Activated CD8-positive, alpha-beta memory T cell treated with anti-CD3 and anti-CD28 coated beads for 48 hours (primary cell): ENCODE results near the gene SLC1A4.
"Not testable (repeated sequence)": the region's sequence is repeated elsewhere in the genome, so short reads cannot be mapped to it uniquely, and the experiment has no call there.

ENCODE experiments used
- DNase-seq, 3 experiments: peaks; one replicate each; pipeline ENCODE4 v3.0.0-alpha.2; 2020; ENCODE audit warnings: low read depth in 2 of 3, low spot score in 2 of 3

The SLC1A4 gene

DNA sequence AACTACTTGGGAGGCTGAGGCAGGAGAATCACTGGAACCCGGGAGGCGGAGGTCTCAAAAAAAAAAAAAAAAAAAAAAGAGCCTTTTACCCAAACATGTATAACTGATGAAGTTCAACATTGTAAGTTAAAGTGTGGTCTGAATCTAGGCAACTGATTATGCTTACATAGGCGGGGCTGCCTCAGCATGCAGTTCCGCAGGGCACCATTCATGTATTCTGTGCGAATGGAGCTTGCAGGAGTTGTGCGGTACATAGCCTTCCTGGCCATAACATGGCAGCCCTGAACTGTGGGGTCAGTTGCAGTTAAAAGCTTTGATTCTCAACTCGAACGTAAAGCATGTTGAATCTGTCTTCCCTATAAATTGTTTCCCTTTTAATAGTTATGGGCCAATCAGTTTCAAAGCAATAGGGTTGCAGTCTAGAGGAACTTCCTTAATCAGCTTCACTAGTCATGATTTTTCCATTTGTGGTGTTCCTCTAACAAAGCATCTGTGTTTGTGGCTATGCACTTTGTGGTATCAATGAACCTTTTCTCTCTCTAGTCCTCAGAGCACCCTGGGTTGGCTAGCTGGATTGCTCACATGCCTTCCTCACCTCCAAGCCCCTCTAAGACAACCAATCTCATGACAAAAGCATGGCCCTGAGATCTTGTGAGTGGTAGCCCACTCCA is 36.4 kb downstream of the SLC1A4 start:
- no peak for DNase-seq

GRCh38 chr2:65026154-65026553 is 37.0 kb downstream of the SLC1A4 start:
- no peak for DNase-seq

DNA sequence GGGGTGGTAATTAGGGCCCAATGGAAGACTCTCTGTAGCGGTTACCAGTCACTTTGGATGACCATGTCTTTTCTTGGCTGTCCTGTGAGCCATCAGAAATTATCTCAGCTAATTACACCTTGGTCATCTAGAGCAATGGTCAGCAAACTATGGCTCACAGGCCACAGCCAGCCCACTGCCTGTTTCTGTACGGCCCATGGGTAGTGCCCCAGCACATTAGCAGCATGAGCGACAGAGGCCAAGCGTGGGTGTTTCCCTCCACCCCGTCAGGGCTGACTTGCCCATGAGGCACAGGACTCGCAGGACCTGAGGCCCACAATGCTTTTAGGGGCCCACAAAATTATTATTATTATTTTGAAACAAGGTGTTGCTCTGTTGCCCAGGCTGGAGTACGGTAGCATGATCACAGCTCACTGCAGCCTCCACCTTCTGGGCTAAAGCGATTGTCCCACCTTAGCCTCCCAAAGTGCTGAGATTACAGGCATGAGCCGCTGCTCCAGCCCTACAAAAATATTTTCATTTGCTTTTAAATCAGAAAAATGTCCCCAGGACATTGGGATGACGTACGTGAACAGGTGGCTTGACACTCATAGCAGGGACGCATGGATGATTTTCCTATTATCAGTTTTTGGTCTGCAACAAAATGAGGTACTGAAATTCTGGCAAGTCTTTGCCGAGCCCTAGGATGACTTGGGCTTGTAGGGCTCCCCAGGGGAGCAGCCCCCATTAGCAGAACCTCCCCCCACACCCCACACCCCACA is 37.7 kb downstream of the SLC1A4 start:
- DNase-seq: no peak

GRCh38 chr2:65027616-65028244 is 38.5 kb downstream of the SLC1A4 start:
- no peak for DNase-seq

DNA sequence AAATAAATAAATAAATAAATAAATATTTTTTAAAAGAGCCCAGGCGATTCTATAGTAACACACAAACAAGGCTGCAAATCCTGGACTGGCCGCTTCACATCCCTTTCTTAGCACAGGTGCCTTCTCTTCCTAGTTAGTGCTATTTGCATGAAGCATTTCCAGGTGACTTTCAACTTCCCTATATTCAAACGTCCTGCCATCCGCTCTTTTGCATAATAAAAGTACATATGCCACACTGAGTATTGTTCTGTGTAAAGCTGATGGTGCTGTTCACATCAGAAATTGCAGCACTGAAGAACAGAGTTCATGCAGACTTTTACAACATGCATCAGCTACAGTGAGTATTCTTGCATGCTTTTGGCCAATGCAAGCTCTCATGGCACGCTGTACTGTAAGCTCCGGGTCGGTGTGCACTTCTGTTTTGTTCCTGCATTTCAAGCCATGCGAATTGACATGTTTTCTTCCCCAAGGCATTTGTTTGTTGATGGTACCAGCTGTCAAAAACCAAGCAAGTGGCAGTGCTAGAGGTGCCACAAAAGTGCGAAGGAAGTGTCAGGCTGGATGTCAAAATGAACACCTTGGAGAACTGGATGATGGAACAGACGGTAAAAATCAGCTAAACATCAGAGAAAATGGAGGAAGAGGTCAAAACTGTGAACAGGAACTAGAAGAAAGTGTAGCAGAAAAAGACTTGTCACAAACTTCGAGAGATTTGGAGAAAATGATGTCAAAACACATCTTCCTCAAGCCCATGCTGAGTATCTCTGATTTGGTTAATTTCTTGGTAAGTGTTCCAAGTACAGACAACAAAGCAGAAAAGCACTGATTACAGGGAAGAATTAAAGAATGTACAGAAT is 41.5 kb downstream of the SLC1A4 start:
- DNase-seq: no peak

- DNase-seq: no peak
These were observed 42.3 kb downstream of the SLC1A4 start for GRCh38 chr2:65031341-65032018.

DNA sequence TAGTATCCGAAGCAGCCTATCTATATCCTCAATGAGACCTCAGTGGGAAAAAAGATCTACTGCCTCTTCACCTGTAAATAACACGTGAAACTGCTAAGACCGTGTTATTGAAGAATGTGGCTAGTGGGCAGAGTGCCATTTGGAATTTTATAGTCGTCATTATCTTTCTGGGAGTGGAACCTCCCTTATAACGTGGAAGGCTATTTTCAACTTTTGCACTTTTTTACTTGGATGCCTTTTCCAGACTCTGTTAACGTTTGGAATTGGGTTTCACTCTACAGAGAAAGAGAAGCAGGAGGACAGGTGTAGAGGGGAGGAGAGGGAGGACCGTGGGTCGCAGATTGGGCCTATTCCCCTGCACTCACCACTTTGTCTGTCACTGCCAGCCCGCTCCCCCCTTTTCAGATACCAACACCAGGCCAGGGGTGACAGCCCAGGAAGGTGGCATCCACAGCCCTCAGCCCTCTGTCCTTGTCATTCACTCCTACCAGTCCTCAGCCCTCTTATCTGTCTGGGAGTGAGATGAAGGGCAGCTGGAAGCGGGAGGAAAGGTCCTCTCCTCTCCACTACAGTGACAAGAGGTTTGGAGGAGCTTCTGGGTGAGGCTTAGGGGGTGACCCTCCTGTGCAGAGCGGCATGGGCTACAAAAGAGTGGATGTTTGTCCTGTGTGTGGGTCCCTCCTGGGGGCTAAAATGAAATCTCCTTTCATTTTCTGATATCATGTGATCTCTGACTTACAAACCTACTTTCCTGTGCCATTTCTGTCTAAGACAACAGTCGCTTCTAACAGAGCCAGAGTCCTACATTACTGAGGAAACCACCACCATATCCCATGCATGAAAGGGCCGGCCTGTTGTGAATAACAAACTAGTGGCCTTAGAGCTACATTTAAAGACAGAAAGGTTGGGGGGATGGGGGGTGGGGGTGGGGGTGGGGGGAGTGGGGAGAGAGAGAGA is 43.1 kb downstream of the SLC1A4 start:
- DNase-seq: no peak

DNA sequence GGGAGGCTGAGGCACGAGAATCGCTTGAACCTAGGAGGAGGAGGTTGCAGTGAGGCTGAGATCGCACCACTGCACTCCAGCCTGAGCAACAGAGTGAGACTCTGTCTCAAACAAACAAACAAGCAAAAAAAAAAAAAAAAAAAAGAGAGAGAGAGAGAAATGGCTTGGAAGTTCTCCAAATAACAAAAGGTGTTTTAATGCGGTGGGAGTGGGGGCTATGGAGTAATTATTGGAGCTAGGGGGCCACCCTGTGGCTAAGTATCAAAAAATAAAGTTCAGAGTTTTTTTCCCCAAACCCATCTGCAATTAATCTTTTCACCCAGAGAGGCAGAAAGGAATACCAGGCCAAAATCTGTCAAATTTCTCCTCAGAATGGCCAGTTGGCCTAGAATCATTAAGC is 44.0 kb downstream of the SLC1A4 start:
- DNase-seq: no peak

DNA sequence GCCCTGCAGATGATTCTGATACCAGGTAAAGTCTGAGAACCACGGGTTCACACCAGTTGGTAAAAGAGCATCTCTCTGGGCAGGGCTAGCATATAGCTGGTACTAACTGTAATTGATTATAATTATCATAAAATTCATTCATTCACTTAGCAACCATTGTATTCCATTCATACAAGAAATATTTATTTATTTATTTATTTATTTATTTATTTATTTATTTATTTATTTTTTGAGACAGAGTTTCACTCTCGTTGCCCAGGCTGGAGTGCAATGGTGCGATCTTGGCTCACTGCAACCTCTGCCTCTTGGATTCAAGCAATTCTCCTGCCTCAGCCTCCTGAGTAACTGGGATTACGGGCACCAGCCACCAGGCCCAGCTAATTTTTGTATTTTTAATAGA is 44.5 kb downstream of the SLC1A4 start:
- DNase-seq: not testable (repeated sequence)

DNA sequence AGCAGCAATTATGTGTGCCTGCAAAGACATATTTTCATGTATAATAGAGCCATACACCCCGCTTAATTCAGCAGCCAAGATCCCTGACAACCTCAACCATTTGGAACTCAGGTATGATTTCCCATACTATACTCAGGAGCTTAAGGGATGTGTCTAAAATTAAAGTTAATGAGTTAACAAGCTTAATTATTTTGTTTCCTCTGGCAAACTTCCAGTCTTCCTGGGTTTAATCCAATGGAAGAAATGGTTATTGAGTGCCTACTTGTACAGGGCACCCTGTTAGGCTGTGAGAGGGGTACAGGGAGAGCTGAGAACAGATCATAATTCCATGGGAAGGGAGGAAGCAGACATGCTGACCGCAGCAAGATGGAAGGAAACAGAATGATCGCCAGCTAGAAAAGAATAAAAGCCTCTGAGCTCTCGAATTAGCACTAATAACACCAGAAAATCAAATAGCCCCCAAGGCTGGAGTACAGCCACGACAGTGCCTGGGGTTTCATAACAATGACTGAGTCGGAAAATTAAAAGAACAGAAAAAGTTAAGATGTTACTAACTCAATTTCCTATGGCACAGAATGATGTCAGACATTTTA is 46.2 kb downstream of the SLC1A4 start:
- DNase-seq: no peak

GRCh38 chr2:65037178-65037577 is 48.0 kb downstream of the SLC1A4 start:
- no peak for DNase-seq

GRCh38 chr2:65039640-65040039 is 50.4 kb downstream of the SLC1A4 start:
- DNase-seq: no peak

DNA sequence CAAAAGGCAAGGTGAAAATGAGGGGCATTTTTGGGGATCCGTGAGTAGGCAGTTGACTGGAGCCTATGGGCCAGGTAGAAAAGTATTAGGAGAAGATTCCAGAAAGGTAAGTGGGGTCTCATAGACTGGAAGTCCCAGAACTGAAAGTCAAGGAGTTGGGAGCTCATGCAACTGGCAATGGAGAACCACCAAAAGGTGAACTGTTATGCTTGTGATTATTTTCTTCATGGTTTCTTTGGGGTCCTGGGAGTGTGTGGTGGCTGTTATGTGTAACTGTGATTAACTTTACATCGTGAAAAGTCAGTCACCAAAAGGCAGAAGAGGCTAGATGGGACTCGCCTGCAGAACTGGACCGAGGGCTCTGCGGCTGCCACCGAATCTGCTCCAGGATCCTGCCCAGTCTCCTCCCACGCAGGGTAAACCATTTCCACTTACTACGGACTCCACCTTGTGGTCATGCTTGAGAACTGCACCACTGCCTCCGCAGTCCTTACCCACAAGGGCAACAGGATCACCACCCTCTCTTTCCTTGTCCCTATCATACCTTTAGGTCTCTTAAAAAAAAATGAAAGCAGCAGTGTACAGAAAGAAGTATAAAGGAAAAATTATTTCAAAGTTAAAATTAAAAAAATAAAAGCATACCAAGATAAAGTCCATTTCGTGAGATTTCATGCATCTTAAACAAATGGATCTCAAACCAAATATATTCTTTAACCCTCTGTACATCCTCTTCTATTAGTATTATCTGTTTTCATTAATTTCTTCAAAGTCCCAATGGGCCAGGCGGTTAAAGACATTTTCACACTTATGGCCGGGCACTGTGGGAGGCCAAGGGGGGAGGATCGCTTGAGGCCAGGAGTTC is 51.4 kb downstream of the SLC1A4 start:
- peak in 2 of 3 experiments; percentile 52 to 56 for DNase-seq

GRCh38 chr2:65043001-65043400 is 53.8 kb downstream of the SLC1A4 start:
- DNase-seq: no peak

DNA sequence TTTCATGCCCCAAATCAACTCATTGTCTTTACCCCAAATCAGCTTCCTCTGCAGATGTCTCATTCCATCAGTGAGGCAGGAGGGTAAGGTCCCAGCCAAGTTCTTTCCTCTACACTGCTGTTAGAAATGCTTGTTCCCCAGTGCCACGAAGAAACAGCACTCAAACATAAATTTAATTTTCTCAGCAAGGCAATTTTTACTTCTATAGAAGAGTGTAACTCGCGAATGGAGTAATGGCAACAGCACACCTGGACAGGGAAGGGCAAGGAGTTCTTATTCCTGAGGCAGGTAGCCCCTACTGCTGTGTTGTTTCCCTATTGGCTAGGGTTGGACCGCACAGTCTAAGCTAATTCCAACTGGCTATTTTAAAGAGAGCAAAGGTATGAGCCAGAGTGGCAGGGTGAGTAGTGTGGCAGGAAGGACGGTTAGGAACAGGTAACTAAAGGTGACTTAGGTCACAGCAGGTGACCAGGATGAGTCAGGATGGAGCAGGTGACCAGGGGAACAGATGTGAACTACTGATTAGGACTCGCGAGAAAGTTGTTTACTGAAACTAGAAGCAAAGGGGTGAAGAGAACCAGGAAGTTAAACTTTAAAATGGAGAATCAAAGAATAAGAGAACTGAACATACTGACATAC is 55.0 kb downstream of the SLC1A4 start:
- no peak for DNase-seq

- no peak for DNase-seq
These were observed 56.5 kb downstream of the SLC1A4 start for GRCh38 chr2:65045651-65046050.

GRCh38 chr2:65046633-65047407 is 57.6 kb downstream of the SLC1A4 start:
- no peak for DNase-seq
